Caco-2 (cell line): ENCODE measurements around the gene SLBP. TPM values are rescaled to one million over a fixed set of nuclear protein-coding genes. Genes with fewer than 3 reads are reported as not detected.

Experiments used
- BruUV-seq: library from RNA; stranded (reverse); fragments of 400-500 nt; replicated peaks from 2 replicates; lab custom pipeline; 2021; lab: Mats Ljungman, UMichigan
- CTCF ChIA-PET: fragments of 300-600 bp; sonication (Branson Sonifier 250); formaldehyde crosslinking; loops from one replicate; lab custom pipeline; 2022; ENCODE audit warnings: antibody characterized with exemption; lab: Charles Lee
- POLR2A ChIA-PET: fragments of 300-600 bp; sonication (Branson Sonifier 250); formaldehyde crosslinking; loops from one replicate; lab custom pipeline; 2022; ENCODE audit warnings: antibody characterized with exemption; lab: Charles Lee
- DNase-seq, 2 experiments: peaks; one replicate each; pipeline versions ENCODE4 v3.0.0 to v3.0.0-alpha.2; 2020 to 2022
- H3K27me3 ChIP-seq: replicated peaks from 2 replicates; pipeline ENCODE4 v1.6.0; 2011; ENCODE audit warnings: low read length; ENCODE audit not compliant: control insufficient read depth, insufficient read depth
- H3K36me3 ChIP-seq: 2 replicates; pipeline ENCODE4 v1.5.1; 2011; ENCODE audit warnings: low read length; ENCODE audit not compliant: control insufficient read depth, insufficient read depth
- H3K4me1 ChIP-seq: fragments of 250-450 bp; sonication (Bioruptor Pico); 2 replicates; pipeline ENCODE4 v1.5.1; 2020; ENCODE audit warnings: mild to moderate bottlenecking
- H3K4me3 ChIP-seq: 2 replicates; pipeline ENCODE4 v1.5.1; 2011; ENCODE audit warnings: low read depth, mild to moderate bottlenecking, control low read depth, low read length
- H3K9me3 ChIP-seq: fragments of 250-450 bp; sonication (Bioruptor Pico); 2 replicates; pipeline ENCODE4 v1.5.1; 2020; ENCODE audit warnings: mild to moderate bottlenecking, moderate library complexity
- H3K27ac Mint-ChIP-seq: one replicate; pipeline ENCODE4 v1.8.0; 2022; ENCODE audit warnings: mixed read lengths; ENCODE audit not compliant: unreplicated experiment
- H3K27me3 Mint-ChIP-seq: one replicate; pipeline ENCODE4 v1.8.0; 2022; ENCODE audit warnings: mixed read lengths; ENCODE audit not compliant: insufficient read depth, unreplicated experiment
- H3K36me3 Mint-ChIP-seq: one replicate; pipeline ENCODE4 v1.8.0; 2022; ENCODE audit warnings: mild to moderate bottlenecking, mixed read lengths; ENCODE audit not compliant: insufficient read depth, unreplicated experiment
- H3K4me1 Mint-ChIP-seq: one replicate; pipeline ENCODE4 v1.8.0; 2022; ENCODE audit warnings: low read depth, mixed read lengths; ENCODE audit not compliant: unreplicated experiment
- H3K4me3 Mint-ChIP-seq: one replicate; pipeline ENCODE4 v1.8.0; 2022; ENCODE audit warnings: mild to moderate bottlenecking, moderate library complexity, mixed read lengths; ENCODE audit not compliant: unreplicated experiment
- H3K9me3 Mint-ChIP-seq: one replicate; pipeline ENCODE4 v1.8.0; 2022; ENCODE audit warnings: mixed read lengths; ENCODE audit not compliant: unreplicated experiment
- intact Hi-C: fragments of 100-400 bp; cut with micrococcal nuclease; formaldehyde crosslinking; loops from one replicate; pipeline ENCODE4 v1.10.0; 2022; ENCODE audit not compliant: unreplicated experiment
- total RNA-seq: library from RNA; stranded (reverse); gene quantifications from 2 replicates; pipeline ENCODE4 v1.2.3, GENCODE V29; 2022
- TF ChIP-seq, protein P1 (sequence below), 2 experiments: fragments of 200-600 bp in 1 of 2; IDR thresholded peaks; 1 replicate in 1 of 2; 2 replicates in 1 of 2; pipeline versions ENCODE4 v1.5.1 to v1.8.0; 2011 to 2022; ENCODE audit warnings: antibody characterized with exemption in 1 of 2, control low read depth in 1 of 2, inconsistent platforms in 1 of 2, low read depth in 1 of 2, low read length in 1 of 2, mild to moderate bottlenecking in 1 of 2, moderate library complexity in 1 of 2; ENCODE audit not compliant: insufficient read depth in 1 of 2, severe bottlenecking in 1 of 2, unreplicated experiment in 1 of 2

The SLBP gene
- total RNA-seq, 1 experiment from 2014 or later, result 116 TPM

GRCh38 chr4:1758306-1759121, 46.4 kb upstream of the SLBP start:
- Histone ChIP-seq H3K4me3 (no peak overlapping the region), H3K27me3 (no peaks in the 10 kb centered on the region), H3K36me3 (no peaks in the 10 kb centered on the region), H3K9me3 (no peaks in the 10 kb centered on the region), H3K4me1 (peaks cover 13% of the 10 kb centered on the region; the same call in 1 of the 2 replicates)
- BruUV-seq, result no TSS peak
- H3K27me3 Mint-ChIP-seq, result no peaks in the 10 kb centered on the region
- H3K27ac Mint-ChIP-seq, result no peak overlapping the region
- H3K36me3 Mint-ChIP-seq, result no peaks in the 10 kb centered on the region
- intact Hi-C loops, result no loop called here
- DNase-seq, result no peak
- H3K4me1 Mint-ChIP-seq, result no peaks in the 10 kb centered on the region
- TF ChIP-seq, protein P1, sequence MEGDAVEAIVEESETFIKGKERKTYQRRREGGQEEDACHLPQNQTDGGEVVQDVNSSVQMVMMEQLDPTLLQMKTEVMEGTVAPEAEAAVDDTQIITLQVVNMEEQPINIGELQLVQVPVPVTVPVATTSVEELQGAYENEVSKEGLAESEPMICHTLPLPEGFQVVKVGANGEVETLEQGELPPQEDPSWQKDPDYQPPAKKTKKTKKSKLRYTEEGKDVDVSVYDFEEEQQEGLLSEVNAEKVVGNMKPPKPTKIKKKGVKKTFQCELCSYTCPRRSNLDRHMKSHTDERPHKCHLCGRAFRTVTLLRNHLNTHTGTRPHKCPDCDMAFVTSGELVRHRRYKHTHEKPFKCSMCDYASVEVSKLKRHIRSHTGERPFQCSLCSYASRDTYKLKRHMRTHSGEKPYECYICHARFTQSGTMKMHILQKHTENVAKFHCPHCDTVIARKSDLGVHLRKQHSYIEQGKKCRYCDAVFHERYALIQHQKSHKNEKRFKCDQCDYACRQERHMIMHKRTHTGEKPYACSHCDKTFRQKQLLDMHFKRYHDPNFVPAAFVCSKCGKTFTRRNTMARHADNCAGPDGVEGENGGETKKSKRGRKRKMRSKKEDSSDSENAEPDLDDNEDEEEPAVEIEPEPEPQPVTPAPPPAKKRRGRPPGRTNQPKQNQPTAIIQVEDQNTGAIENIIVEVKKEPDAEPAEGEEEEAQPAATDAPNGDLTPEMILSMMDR (IDR thresholded peaks at IDR 0.05; ENCODE audit: insufficient read depth in 1 of 2, low read depth in 1 of 2, low read length in 1 of 2, severe bottlenecking in 1 of 2, unreplicated experiment in 1 of 2), result no peak
- H3K9me3 Mint-ChIP-seq, result no peaks in the 10 kb centered on the region
- POLR2A ChIA-PET, result interaction anchor here (0.6 kb wide), 1 partner anchor 142 kb away, joined by 5 read pairs; no protein-coding TSS in a partner anchor
- H3K4me3 Mint-ChIP-seq, result no peak overlapping the region
- CTCF ChIA-PET, result interaction anchor here (0.7 to 1.8 kb wide), 3 partner anchors 9 to 146 kb away, joined by 3 to 9 read pairs (median 4); no protein-coding TSS in a partner anchor

- ChIA-PET CTCF (interaction anchor here (1.8 kb wide), 1 partner anchor 10 kb away, joined by 9 read pairs; no protein-coding TSS in a partner anchor), POLR2A (interaction anchor here (0.6 kb wide), 1 partner anchor 142 kb away, joined by 5 read pairs; no protein-coding TSS in a partner anchor)
- Mint-ChIP-seq H3K4me1 (no peaks in the 10 kb centered on the region), H3K9me3 (no peaks in the 10 kb centered on the region), H3K27ac (no peak overlapping the region), H3K4me3 (no peak overlapping the region), H3K27me3 (no peaks in the 10 kb centered on the region), H3K36me3 (no peaks in the 10 kb centered on the region)
- no TSS peak for BruUV-seq
- no peak for DNase-seq
- Histone ChIP-seq H3K9me3 (no peaks in the 10 kb centered on the region), H3K36me3 (no peaks in the 10 kb centered on the region), H3K4me3 (no peak overlapping the region), H3K4me1 (peaks cover 14% of the 10 kb centered on the region; the same call in 1 of the 2 replicates), H3K27me3 (no peaks in the 10 kb centered on the region)
- TF ChIP-seq, protein P1 (IDR thresholded peaks at IDR 0.05; ENCODE audit: insufficient read depth in 1 of 2, low read depth in 1 of 2, low read length in 1 of 2, severe bottlenecking in 1 of 2, unreplicated experiment in 1 of 2), result no peak
- intact Hi-C loops, result no loop called here
These were observed 45.7 kb upstream of the SLBP start for GRCh38 chr4:1757836-1758235.

DNA sequence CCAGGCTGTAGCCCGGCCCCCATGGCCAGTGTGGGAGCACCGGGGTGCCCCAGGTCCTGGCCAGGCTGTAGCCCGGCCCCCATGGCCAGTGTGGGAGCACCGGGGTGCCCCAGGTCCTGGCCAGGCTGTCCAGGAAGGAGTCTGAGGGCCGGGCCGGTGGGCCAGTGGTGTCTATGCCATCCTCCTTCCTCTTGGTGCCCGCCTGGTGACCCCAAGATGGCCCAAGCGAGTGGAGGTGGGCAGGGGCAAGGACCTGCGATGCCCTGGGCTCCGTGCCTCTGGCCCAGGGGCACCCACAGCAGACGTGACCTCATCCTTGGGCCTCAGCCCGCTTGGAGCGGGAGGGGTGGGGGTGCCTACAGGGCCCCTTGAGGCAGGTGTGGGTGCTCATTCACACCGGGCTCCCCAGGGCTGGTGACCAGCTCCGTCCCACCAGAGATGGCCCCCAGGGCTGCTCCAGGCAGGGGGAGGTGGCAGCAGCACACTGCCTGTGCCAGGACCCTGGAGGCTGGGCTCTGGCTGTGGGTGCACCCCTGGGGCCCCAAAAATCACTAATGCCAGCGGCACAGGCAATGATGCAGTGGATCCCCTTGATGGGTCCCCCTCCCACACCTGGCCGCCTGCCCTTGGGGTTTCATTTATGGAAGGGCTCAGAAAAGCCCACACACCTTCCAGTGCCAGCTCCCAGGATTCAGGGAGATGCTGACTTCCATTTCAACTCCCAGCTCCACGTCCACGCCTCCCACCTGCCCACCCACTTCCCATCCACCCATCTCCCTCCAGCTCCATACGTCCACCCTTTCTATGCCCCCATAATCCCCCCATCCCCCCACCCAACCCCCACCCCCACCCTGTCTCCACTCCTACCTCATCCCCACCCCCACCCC, 45.0 kb upstream of the SLBP start:
- Histone ChIP-seq H3K27me3 (no peaks in the 10 kb centered on the region), H3K4me1 (peaks cover 17% of the 10 kb centered on the region; the same call in 1 of the 2 replicates), H3K4me3 (no peak overlapping the region), H3K9me3 (no peaks in the 10 kb centered on the region), H3K36me3 (no peaks in the 10 kb centered on the region)
- no peaks in the 10 kb centered on the region for H3K27me3 Mint-ChIP-seq
- H3K4me1 Mint-ChIP-seq, result no peaks in the 10 kb centered on the region
- DNase-seq, result no peak
- no TSS peak for BruUV-seq
- ChIA-PET CTCF (no interaction called here), POLR2A (no interaction called here)
- no peak overlapping the region for H3K27ac Mint-ChIP-seq
- no peak overlapping the region for H3K4me3 Mint-ChIP-seq
- no peaks in the 10 kb centered on the region for H3K9me3 Mint-ChIP-seq
- TF ChIP-seq, protein P1 (IDR thresholded peaks at IDR 0.05; ENCODE audit: insufficient read depth in 1 of 2, low read depth in 1 of 2, low read length in 1 of 2, severe bottlenecking in 1 of 2, unreplicated experiment in 1 of 2), result no peak
- no peaks in the 10 kb centered on the region for H3K36me3 Mint-ChIP-seq
- intact Hi-C loops, result no loop called here
